Measurements from ENCODE around the gene NRP2. TPM values are rescaled to one million over a fixed set of nuclear protein-coding genes. Genes with fewer than 3 reads are reported as not detected.

Gene NRP2
- total and polyA plus RNA-seq, 4 donors, result 3.8 to 17.7 (median 12.2) TPM

DNA sequence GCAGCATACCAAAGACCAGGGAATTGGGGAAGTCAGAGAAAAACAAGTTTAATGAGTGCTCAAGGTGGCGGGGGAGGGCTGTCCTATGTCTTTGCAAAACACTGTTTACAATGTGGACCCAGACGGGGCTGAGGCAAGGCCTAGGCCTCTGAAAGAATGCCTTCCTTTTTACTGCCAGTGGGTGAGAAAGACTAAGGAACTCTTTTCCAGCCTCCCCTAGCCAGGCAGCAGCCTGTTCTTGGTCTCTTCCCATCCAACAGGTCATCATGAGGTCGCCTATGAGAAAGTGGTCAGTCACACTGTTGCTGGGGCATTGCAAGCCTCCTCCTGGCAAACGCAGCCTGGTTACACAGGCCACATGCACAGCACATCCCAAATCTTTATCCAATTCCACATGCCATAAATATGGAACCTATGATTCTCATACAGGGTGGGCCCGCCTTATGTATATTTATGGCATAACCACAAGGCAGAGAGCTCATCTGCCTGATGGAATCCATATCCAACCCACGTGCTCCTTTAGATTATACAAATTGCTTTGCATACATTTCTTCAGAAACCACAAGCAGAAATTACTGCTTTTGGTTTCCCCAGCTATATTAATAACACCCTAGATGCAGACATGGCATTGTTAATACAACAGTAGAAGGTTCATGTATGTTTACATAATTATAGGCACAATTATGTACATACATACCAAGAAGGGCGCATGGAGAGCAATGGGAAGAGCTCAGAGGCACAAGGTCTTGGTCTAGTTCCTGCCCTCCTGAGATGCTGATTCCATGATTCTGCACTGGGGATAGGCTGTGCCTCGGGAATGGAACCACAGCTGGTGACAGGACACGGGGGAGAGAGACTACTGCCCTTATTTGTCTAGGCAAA lies 48.6 kb downstream of the NRP2 start:
- Histone ChIP-seq H3K4me1 (ENCODE audit: control insufficient read depth in 4 of 4, insufficient read depth in 4 of 4, low read length in 3 of 4) (peaks cover 0 to 14% (median 11%) of the 10 kb centered on the region in 4 donors), H3K27me3 (ENCODE audit: control insufficient read depth in 4 of 4, insufficient read depth in 4 of 4, low read length in 3 of 4) (no peaks in the 10 kb centered on the region), H3K9me3 (ENCODE audit: control insufficient read depth in 4 of 4, low read length in 3 of 4) (no peaks in the 10 kb centered on the region), H3K9ac (ENCODE audit: low read depth in 1 of 2, low read length in 2 of 2) (no peak overlapping the region), H3K4me3 (ENCODE audit: low read depth in 1 of 3, low read length in 3 of 3) (no peak overlapping the region), H3K27ac (ENCODE audit: low read depth in 1 of 2, low read length in 2 of 2) (no peak overlapping the region), H3K36me3 (ENCODE audit: control insufficient read depth in 4 of 4, insufficient read depth in 3 of 4, low read depth in 1 of 4, low read length in 3 of 4) (peaks cover 0 to 3% (median 0%) of the 10 kb centered on the region in 4 donors)
- no peak for TF ChIP-seq GABPA (IDR thresholded peaks at IDR 0.05 in 1 of 2, conservative IDR thresholded peaks at IDR 0.05 in 1 of 2)
- no peak for TF ChIP-seq SP1 (IDR thresholded peaks at IDR 0.05)
- no peak for TF ChIP-seq FOXA1 (IDR thresholded peaks at IDR 0.05)
- TF ChIP-seq NR2F2 (IDR thresholded peaks at IDR 0.05), result no peak
- TF ChIP-seq RAD21 (IDR thresholded peaks at IDR 0.05), result no peak
- TF ChIP-seq FOXA2 (IDR thresholded peaks at IDR 0.05), result no peak
- TF ChIP-seq YY1 (IDR thresholded peaks at IDR 0.05), result no peak
- no peak for TF ChIP-seq HNF4G (IDR thresholded peaks at IDR 0.05)
- no peak for TF ChIP-seq HNF4A (conservative IDR thresholded peaks at IDR 0.05)
- TF ChIP-seq, protein P1, sequence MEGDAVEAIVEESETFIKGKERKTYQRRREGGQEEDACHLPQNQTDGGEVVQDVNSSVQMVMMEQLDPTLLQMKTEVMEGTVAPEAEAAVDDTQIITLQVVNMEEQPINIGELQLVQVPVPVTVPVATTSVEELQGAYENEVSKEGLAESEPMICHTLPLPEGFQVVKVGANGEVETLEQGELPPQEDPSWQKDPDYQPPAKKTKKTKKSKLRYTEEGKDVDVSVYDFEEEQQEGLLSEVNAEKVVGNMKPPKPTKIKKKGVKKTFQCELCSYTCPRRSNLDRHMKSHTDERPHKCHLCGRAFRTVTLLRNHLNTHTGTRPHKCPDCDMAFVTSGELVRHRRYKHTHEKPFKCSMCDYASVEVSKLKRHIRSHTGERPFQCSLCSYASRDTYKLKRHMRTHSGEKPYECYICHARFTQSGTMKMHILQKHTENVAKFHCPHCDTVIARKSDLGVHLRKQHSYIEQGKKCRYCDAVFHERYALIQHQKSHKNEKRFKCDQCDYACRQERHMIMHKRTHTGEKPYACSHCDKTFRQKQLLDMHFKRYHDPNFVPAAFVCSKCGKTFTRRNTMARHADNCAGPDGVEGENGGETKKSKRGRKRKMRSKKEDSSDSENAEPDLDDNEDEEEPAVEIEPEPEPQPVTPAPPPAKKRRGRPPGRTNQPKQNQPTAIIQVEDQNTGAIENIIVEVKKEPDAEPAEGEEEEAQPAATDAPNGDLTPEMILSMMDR (IDR thresholded peaks at IDR 0.05; ENCODE audit: low read depth, low read length, missing input control), result no peak
- no peak for TF ChIP-seq TAF1 (conservative IDR thresholded peaks at IDR 0.05)
- TF ChIP-seq, protein P2, sequence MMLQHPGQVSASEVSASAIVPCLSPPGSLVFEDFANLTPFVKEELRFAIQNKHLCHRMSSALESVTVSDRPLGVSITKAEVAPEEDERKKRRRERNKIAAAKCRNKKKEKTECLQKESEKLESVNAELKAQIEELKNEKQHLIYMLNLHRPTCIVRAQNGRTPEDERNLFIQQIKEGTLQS (IDR thresholded peaks at IDR 0.05), result no peak
- TF ChIP-seq, protein P3, sequence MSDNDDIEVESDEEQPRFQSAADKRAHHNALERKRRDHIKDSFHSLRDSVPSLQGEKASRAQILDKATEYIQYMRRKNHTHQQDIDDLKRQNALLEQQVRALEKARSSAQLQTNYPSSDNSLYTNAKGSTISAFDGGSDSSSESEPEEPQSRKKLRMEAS (IDR thresholded peaks at IDR 0.05), result no peak
- TF ChIP-seq JUND (IDR thresholded peaks at IDR 0.05), result no peak
- no peak for TF ChIP-seq RXRA (IDR thresholded peaks at IDR 0.05)
- 69% methylated on average over 9 of the region's 9 CpGs for WGBS
- no peak for DNase-seq (ENCODE audit: low spot score)

DNA sequence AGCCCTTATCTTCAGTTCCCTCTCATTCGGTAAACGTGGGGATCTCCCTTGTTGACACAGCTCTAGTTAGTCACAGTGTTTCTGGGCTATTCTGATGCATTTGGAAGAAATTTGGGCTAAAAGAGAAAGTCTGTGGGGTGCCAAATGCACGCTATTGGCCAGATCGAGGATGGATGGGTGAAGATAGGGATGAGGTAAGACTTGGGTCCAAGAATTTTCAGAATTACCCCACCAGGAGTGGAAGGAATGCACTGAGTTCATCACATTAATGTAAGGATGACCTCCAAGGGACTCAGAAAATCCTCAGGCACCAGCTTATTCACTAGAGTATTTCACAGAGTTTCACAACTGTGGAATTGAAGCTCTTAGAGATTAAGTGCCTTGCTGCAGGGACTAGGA lies 49.3 kb downstream of the NRP2 start:
- DNase-seq (ENCODE audit: low spot score), result no peak
- no peaks in the 10 kb centered on the region for H3K9me3 ChIP-seq (ENCODE audit: control insufficient read depth in 4 of 4, low read length in 3 of 4)
- no peak overlapping the region for H3K4me3 ChIP-seq (ENCODE audit: low read depth in 1 of 3, low read length in 3 of 3)
- no peak overlapping the region for H3K27ac ChIP-seq (ENCODE audit: low read depth in 1 of 2, low read length in 2 of 2)
- peaks cover 0 to 12% (median 9%) of the 10 kb centered on the region in 4 donors for H3K4me1 ChIP-seq (ENCODE audit: control insufficient read depth in 4 of 4, insufficient read depth in 4 of 4, low read length in 3 of 4)
- no peak overlapping the region for H3K9ac ChIP-seq (ENCODE audit: low read depth in 1 of 2, low read length in 2 of 2)
- peaks cover 0 to 3% (median 0%) of the 10 kb centered on the region in 4 donors for H3K36me3 ChIP-seq (ENCODE audit: control insufficient read depth in 4 of 4, insufficient read depth in 3 of 4, low read depth in 1 of 4, low read length in 3 of 4)
- peak; percentile 32 for TF ChIP-seq FOXA2 (IDR thresholded peaks at IDR 0.05)
- TF ChIP-seq, protein P3 (IDR thresholded peaks at IDR 0.05), result no peak
- 49% methylated on average over 4 of the region's 4 CpGs for WGBS
- H3K27me3 ChIP-seq (ENCODE audit: control insufficient read depth in 4 of 4, insufficient read depth in 4 of 4, low read length in 3 of 4), result no peaks in the 10 kb centered on the region

DNA sequence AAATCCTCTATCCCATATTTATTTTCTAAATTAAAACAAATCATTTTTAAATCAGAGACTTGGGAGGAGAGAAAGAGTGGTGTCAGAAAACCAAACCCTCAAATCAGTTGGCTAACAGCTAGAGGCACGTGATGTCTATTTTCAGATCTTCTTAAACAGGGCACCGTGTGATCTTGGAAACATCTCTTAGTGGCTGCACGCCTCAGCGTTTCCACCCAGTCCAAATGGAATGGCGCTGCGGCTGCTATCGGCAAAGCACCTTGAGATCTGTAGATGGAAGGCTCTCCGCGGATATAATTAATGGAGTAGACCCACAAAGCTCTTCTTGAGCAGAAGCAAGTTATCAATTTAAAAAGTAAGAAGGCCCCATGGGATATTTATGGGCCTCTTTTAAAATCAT lies 50.0 kb downstream of the NRP2 start:
- no peak for DNase-seq (ENCODE audit: low spot score)
- TF ChIP-seq HNF4G (IDR thresholded peaks at IDR 0.05) (no peak), JUND (IDR thresholded peaks at IDR 0.05) (no peak), RAD21 (IDR thresholded peaks at IDR 0.05) (no peak), FOXA1 (IDR thresholded peaks at IDR 0.05) (no peak), EGR1 (IDR thresholded peaks at IDR 0.05; ENCODE audit: low read depth in 2 of 2) (no peak), FOXA2 (IDR thresholded peaks at IDR 0.05) (no peak), TAF1 (conservative IDR thresholded peaks at IDR 0.05) (no peak), SP1 (IDR thresholded peaks at IDR 0.05) (no peak), NR2F2 (IDR thresholded peaks at IDR 0.05) (no peak), YY1 (IDR thresholded peaks at IDR 0.05) (no peak)
- TF ChIP-seq, protein P3 (IDR thresholded peaks at IDR 0.05), result no peak
- TF ChIP-seq, protein P4, sequence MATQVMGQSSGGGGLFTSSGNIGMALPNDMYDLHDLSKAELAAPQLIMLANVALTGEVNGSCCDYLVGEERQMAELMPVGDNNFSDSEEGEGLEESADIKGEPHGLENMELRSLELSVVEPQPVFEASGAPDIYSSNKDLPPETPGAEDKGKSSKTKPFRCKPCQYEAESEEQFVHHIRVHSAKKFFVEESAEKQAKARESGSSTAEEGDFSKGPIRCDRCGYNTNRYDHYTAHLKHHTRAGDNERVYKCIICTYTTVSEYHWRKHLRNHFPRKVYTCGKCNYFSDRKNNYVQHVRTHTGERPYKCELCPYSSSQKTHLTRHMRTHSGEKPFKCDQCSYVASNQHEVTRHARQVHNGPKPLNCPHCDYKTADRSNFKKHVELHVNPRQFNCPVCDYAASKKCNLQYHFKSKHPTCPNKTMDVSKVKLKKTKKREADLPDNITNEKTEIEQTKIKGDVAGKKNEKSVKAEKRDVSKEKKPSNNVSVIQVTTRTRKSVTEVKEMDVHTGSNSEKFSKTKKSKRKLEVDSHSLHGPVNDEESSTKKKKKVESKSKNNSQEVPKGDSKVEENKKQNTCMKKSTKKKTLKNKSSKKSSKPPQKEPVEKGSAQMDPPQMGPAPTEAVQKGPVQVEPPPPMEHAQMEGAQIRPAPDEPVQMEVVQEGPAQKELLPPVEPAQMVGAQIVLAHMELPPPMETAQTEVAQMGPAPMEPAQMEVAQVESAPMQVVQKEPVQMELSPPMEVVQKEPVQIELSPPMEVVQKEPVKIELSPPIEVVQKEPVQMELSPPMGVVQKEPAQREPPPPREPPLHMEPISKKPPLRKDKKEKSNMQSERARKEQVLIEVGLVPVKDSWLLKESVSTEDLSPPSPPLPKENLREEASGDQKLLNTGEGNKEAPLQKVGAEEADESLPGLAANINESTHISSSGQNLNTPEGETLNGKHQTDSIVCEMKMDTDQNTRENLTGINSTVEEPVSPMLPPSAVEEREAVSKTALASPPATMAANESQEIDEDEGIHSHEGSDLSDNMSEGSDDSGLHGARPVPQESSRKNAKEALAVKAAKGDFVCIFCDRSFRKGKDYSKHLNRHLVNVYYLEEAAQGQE (IDR thresholded peaks at IDR 0.05), result no peak
- TF ChIP-seq, protein P5, sequence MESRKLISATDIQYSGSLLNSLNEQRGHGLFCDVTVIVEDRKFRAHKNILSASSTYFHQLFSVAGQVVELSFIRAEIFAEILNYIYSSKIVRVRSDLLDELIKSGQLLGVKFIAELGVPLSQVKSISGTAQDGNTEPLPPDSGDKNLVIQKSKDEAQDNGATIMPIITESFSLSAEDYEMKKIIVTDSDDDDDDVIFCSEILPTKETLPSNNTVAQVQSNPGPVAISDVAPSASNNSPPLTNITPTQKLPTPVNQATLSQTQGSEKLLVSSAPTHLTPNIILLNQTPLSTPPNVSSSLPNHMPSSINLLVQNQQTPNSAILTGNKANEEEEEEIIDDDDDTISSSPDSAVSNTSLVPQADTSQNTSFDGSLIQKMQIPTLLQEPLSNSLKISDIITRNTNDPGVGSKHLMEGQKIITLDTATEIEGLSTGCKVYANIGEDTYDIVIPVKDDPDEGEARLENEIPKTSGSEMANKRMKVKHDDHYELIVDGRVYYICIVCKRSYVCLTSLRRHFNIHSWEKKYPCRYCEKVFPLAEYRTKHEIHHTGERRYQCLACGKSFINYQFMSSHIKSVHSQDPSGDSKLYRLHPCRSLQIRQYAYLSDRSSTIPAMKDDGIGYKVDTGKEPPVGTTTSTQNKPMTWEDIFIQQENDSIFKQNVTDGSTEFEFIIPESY (IDR thresholded peaks at IDR 0.05), result no peak

More for the DNA sequence above, 50.0 kb downstream of the NRP2 start:
- peaks cover 0 to 3% (median 0%) of the 10 kb centered on the region in 4 donors for H3K36me3 ChIP-seq (ENCODE audit: control insufficient read depth in 4 of 4, insufficient read depth in 3 of 4, low read depth in 1 of 4, low read length in 3 of 4)
- no peaks in the 10 kb centered on the region for H3K27me3 ChIP-seq (ENCODE audit: control insufficient read depth in 4 of 4, insufficient read depth in 4 of 4, low read length in 3 of 4)
- H3K27ac ChIP-seq (ENCODE audit: low read depth in 1 of 2, low read length in 2 of 2), result no peak overlapping the region
- H3K4me3 ChIP-seq (ENCODE audit: low read depth in 1 of 3, low read length in 3 of 3), result no peak overlapping the region
- no peaks in the 10 kb centered on the region for H3K9me3 ChIP-seq (ENCODE audit: control insufficient read depth in 4 of 4, low read length in 3 of 4)
- H3K4me1 ChIP-seq (ENCODE audit: control insufficient read depth in 4 of 4, insufficient read depth in 4 of 4, low read length in 3 of 4), result peaks cover 0 to 6% (median 3%) of the 10 kb centered on the region in 4 donors
- 95% methylated on average over 9 of the region's 9 CpGs for WGBS
- H3K9ac ChIP-seq (ENCODE audit: low read depth in 1 of 2, low read length in 2 of 2), result no peak overlapping the region
